PFSK-1 (cell line): Measurements from ENCODE around the gene TAPBP. TPM values are rescaled to one million over a fixed set of nuclear protein-coding genes. Genes with fewer than 3 reads are reported as not detected.

Source experiments
- FOXP2 ChIP-seq: optimal IDR thresholded peaks from 2 replicates; pipeline ENCODE3; 2011; ENCODE audit warnings: borderline replicate concordance, control low read depth, inconsistent platforms; ENCODE audit not compliant: insufficient read depth; ENCODE audit errors: extremely low read length, extremely low read depth
- POLR2AphosphoS5 ChIP-seq: IDR thresholded peaks from 2 replicates; pipeline ENCODE4 v1.6.1; 2012; ENCODE audit warnings: low read depth, mild to moderate bottlenecking, control low read depth, low read length, moderate library complexity
- SIN3A ChIP-seq: IDR thresholded peaks from 2 replicates; pipeline ENCODE4 v1.6.1; 2012; ENCODE audit warnings: mild to moderate bottlenecking, low read length, moderate library complexity, borderline replicate concordance; ENCODE audit not compliant: insufficient read depth
- TAF1 ChIP-seq: IDR thresholded peaks from 2 replicates; pipeline ENCODE4 v1.6.1; 2012; ENCODE audit warnings: low read length, control low read depth, borderline replicate concordance; ENCODE audit not compliant: insufficient read depth
- polyA plus RNA-seq: library from polyadenylated mRNA; unstranded; fragments of >200 nt; gene quantifications from one replicate; pipeline ENCODE4 v1.2.1, GENCODE V29; 2012; ENCODE audit warnings: low read depth, missing spikeins; ENCODE audit not compliant: insufficient read length
- TF ChIP-seq, protein P1 (sequence below), 2 experiments: IDR thresholded peaks; 2 replicates each; pipeline versions ENCODE4 v1.6.1 to v1.8.0; 2011 to 2012; ENCODE audit warnings: low read depth in 2 of 2, low read length in 2 of 2, control low read depth in 1 of 2, inconsistent platforms in 1 of 2, mild to moderate bottlenecking in 1 of 2, moderate library complexity in 1 of 2; ENCODE audit not compliant: insufficient read depth in 1 of 2

The TAPBP gene
- 20.1 TPM for polyA plus RNA-seq

DNA sequence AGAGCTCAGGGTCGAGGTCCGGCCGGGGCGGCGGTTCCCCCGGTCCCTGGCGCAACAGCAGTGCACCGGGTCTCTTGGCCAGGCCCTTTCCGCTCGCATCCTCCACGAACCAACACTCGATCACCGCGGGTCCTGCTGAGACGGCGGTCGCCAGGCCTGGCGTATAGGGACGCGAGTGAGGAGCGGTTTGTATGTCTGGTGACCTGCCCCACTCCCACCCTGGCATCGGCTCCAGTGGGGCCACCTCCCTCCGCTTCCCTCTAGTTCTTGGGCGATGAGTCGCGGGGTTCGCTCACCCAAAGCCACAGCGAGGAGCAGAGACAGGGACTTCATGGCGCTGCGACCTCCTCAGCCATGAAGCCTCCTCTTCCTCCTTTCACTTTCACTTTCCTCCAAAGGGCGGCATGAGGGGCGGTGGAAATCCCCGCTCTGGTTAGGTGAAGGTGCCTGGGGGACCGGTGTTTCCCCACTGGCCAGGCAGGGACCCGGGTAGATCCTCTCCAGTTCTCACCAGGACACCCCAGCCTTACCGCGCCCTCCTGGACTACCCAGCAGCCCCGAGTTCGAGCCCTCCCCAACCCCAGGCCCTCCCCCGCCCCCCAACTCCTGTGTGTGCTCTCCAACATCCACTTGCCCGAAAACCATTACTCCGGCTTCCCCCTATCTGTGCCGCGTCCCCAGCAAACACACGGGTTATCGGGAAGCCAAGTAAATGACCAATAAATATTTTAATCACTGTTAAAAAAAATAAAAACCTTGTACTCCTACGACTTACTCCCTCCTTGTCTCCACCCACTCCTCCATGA lies at the start of gene TAPBP:
TSS of gene TAPBP (minus strand) at position 370 of the 806 bp plus-strand sequence. CDS start at position 333, 37 bp downstream.
- TF ChIP-seq TAF1 (peak; percentile 9; the same call in 1 of the 2 replicates), FOXP2 (no peak), SIN3A (0 out of 2 replicates have a peak, but pooled peaks have one; percentile 10)

DNA sequence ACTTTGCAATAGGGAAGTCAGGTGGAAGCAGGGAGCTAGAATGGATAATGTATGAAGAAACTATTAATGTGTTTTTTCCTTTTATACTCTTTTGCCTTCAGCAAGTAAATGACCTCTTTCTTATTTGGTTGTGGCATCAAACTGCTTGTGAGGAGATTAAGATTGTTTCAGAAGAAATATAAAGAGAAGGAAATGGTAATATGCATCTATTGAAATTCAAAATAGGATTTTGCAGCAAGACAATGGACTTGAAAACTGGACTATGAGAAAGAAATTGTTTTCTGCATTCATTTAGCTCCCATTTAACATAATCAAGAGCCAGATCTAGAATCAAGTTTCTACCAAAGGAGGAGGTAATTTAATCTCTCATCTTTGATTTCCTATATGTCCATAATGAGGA lies 45.5 kb upstream of the TAPBP start:
- TF ChIP-seq, protein P1, sequence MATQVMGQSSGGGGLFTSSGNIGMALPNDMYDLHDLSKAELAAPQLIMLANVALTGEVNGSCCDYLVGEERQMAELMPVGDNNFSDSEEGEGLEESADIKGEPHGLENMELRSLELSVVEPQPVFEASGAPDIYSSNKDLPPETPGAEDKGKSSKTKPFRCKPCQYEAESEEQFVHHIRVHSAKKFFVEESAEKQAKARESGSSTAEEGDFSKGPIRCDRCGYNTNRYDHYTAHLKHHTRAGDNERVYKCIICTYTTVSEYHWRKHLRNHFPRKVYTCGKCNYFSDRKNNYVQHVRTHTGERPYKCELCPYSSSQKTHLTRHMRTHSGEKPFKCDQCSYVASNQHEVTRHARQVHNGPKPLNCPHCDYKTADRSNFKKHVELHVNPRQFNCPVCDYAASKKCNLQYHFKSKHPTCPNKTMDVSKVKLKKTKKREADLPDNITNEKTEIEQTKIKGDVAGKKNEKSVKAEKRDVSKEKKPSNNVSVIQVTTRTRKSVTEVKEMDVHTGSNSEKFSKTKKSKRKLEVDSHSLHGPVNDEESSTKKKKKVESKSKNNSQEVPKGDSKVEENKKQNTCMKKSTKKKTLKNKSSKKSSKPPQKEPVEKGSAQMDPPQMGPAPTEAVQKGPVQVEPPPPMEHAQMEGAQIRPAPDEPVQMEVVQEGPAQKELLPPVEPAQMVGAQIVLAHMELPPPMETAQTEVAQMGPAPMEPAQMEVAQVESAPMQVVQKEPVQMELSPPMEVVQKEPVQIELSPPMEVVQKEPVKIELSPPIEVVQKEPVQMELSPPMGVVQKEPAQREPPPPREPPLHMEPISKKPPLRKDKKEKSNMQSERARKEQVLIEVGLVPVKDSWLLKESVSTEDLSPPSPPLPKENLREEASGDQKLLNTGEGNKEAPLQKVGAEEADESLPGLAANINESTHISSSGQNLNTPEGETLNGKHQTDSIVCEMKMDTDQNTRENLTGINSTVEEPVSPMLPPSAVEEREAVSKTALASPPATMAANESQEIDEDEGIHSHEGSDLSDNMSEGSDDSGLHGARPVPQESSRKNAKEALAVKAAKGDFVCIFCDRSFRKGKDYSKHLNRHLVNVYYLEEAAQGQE (IDR thresholded peaks at IDR 0.05; ENCODE audit: insufficient read depth in 1 of 2, low read depth in 2 of 2, low read length in 2 of 2) = no peak
- TF ChIP-seq TAF1 (no peak), SIN3A (no peak), POLR2AphosphoS5 (no peak), FOXP2 (no peak)

DNA sequence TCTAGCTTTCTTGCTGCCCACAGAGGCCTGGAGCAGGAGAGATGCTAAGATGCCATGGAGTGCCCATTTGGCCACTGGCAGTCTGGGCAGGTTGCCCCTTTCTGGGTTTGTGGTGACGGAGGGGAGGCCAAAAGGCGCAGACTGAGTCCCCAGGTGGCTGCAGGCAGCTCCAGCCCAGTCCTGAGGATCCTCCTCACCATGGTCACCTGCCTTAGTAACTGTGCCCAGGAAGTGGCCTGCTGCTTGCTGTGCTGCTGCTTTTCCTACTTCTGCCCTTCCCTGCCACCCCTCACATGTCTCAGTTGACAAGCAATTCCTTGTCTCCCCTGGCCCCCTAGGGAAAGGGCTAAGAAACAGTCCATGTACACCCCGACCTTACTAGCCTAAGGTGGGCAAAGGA lies 42.4 kb upstream of the TAPBP start:
- TF ChIP-seq TAF1 = no peak
- TF ChIP-seq, protein P1 (IDR thresholded peaks at IDR 0.05; ENCODE audit: insufficient read depth in 1 of 2, low read depth in 2 of 2, low read length in 2 of 2) = no peak
- TF ChIP-seq FOXP2 = no peak
- TF ChIP-seq SIN3A = no peak
- TF ChIP-seq POLR2AphosphoS5 = no peak

DNA sequence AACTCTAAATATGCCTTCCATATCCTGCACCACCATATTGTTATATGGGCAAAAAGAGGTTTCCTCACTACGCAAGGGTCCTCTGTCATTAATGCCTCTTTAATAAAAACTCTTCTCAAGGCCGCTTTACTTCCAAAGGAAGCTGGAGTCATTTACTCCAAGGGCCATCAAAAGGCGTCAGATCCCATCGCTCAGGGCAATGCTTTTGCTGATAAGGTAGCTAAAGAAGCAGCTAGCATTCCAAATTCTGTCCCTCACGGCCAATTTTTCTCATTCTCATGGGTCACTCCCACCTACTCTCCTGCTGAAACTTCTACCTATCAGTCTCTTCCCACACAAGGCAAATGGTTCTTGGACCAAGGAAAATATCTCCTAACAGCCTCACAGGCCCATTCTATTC lies 33.9 kb upstream of the TAPBP start:
- TF ChIP-seq, protein P1 (IDR thresholded peaks at IDR 0.05; ENCODE audit: insufficient read depth in 1 of 2, low read depth in 2 of 2, low read length in 2 of 2) = no peak
- TF ChIP-seq SIN3A = no peak
- TF ChIP-seq FOXP2 = no peak
- TF ChIP-seq TAF1 = no peak
- TF ChIP-seq POLR2AphosphoS5 = no peak

DNA sequence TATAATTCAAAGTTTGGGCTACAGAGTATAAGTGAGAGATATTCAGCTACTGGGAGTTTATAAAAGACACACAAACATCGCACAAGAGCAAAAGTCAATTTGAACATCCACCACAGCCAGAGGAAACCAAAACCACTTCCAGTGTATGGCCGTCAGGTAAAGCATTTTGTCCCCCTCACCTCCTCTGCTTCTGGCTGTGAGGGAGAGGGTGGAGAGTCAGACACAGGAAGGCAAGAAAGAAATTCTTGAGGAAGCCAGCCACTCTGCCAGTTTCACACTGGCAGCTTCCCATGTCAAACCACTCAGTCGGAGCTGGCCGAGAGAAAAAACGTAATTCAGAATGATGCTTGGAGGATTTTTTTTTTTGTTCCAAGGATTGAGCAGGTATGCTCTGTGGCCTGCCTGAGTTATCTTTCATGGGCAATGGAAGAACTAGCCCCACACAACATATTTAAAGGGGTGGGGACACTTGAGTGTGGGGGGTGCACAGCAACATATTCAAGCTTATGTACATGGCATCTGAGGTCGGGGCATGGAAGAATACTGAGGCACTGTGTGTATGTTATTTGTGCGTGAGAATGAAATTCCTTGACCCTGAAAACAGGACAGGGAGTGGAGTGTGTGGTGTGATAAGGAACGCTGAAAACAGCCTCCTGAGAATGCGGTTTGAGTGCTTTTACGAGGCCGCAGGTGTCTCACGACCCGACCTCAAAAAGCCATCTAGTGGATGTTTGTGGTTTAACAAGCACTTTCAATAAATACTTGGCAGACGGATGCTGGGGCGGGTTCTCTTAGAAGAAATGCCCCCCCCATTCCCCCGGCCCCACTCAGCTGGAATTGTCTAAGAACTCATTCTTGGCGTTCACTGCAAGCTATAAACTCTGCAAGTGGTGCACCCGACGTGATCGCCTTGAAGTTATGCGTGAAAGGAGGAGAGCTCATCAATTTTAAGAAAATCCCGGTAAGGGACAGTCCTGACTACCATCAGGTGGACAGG lies 31.1 kb upstream of the TAPBP start:
- TF ChIP-seq TAF1 (no peak), SIN3A (no peak), FOXP2 (no peak), POLR2AphosphoS5 (no peak)
- TF ChIP-seq, protein P1 (IDR thresholded peaks at IDR 0.05; ENCODE audit: insufficient read depth in 1 of 2, low read depth in 2 of 2, low read length in 2 of 2) = no peak
